H9 (cell line): Measurements from ENCODE around the gene BCAS3. TPM values are rescaled to one million over a fixed set of nuclear protein-coding genes. Genes with fewer than 3 reads are reported as not detected.

Experiments used
- DNase-seq: peaks from one replicate; pipeline ENCODE4 v3.0.0-alpha.2; 2017
- H2AFZ ChIP-seq: one replicate; pipeline ENCODE4 v1.6.1; 2013; ENCODE audit warnings: mild to moderate bottlenecking, low read length, control low read depth, moderate library complexity
- H2AK5ac ChIP-seq: 2 replicates; pipeline ENCODE4 v1.6.1; 2013; ENCODE audit warnings: low read length, control low read depth, mixed read lengths; ENCODE audit not compliant: insufficient read length
- H2BK120ac ChIP-seq: one replicate; pipeline ENCODE4 v1.6.1; 2013; ENCODE audit warnings: low read depth, mild to moderate bottlenecking, low read length, control low read depth, inconsistent platforms; ENCODE audit not compliant: poor library complexity, severe bottlenecking
- H2BK12ac ChIP-seq: 2 replicates; pipeline ENCODE4 v1.6.1; 2013; ENCODE audit warnings: low read length, control low read depth, mixed read lengths, low read depth; ENCODE audit not compliant: insufficient read length
- H2BK15ac ChIP-seq: 2 replicates; pipeline ENCODE4 v1.6.1; 2013; ENCODE audit warnings: low read depth, low read length, control low read depth
- H2BK20ac ChIP-seq: one replicate; pipeline ENCODE4 v1.6.1; 2013; ENCODE audit warnings: low read depth, mild to moderate bottlenecking, low read length, control low read depth, inconsistent platforms; ENCODE audit not compliant: poor library complexity, severe bottlenecking
- H2BK5ac ChIP-seq: 2 replicates; pipeline ENCODE4 v1.6.1; 2013; ENCODE audit warnings: low read length, control low read depth, mixed read lengths; ENCODE audit not compliant: insufficient read length
- H3K14ac ChIP-seq: 2 replicates; pipeline ENCODE4 v1.6.1; 2013; ENCODE audit warnings: low read length, control low read depth; ENCODE audit not compliant: insufficient read depth
- H3K18ac ChIP-seq: 2 replicates; pipeline ENCODE4 v1.6.1; 2013; ENCODE audit warnings: low read depth, mild to moderate bottlenecking, mixed read lengths, low read length, control low read depth; ENCODE audit not compliant: insufficient read length
- H3K23ac ChIP-seq: 2 replicates; pipeline ENCODE4 v1.6.1; 2013; ENCODE audit warnings: low read length, control low read depth, mixed read lengths, low read depth; ENCODE audit not compliant: insufficient read length
- H3K23me2 ChIP-seq: 2 replicates; pipeline ENCODE4 v1.6.1; 2013; ENCODE audit warnings: low read depth, mild to moderate bottlenecking, mixed read lengths, low read length, control low read depth; ENCODE audit not compliant: insufficient read length, poor library complexity, severe bottlenecking
- H3K27ac ChIP-seq: 2 replicates; pipeline ENCODE4 v1.5.1; 2013; ENCODE audit warnings: low read length, control low read depth, mixed read lengths, low read depth; ENCODE audit not compliant: insufficient read length
- H3K27me3 ChIP-seq: 2 replicates; pipeline ENCODE4 v1.6.1; 2013; ENCODE audit warnings: low read length, control low read depth, inconsistent platforms; ENCODE audit not compliant: insufficient read depth
- H3K4ac ChIP-seq: 2 replicates; pipeline ENCODE4 v1.6.1; 2013; ENCODE audit warnings: low read depth, mild to moderate bottlenecking, control low read depth, inconsistent platforms, low read length, moderate library complexity
- H3K4me1 ChIP-seq: 2 replicates; pipeline ENCODE4 v1.6.1; 2013; ENCODE audit warnings: low read length, control low read depth, inconsistent platforms; ENCODE audit not compliant: insufficient read depth
- H3K4me2 ChIP-seq: 2 replicates; pipeline ENCODE4 v1.6.1; 2013; ENCODE audit warnings: low read length, control low read depth, mixed read lengths; ENCODE audit not compliant: insufficient read length, insufficient read depth
- H3K56ac ChIP-seq: 2 replicates; pipeline ENCODE4 v1.6.1; 2013; ENCODE audit warnings: low read depth, mild to moderate bottlenecking, mixed read lengths, low read length, control low read depth; ENCODE audit not compliant: insufficient read length
- H3K79me1 ChIP-seq: 2 replicates; pipeline ENCODE4 v1.6.1; 2013; ENCODE audit warnings: low read depth, mild to moderate bottlenecking, moderate library complexity, low read length, control low read depth, inconsistent platforms; ENCODE audit not compliant: insufficient read depth, poor library complexity, severe bottlenecking
- H3K79me2 ChIP-seq: 2 replicates; pipeline ENCODE4 v1.6.1; 2013; ENCODE audit warnings: low read length, control low read depth, inconsistent platforms; ENCODE audit not compliant: insufficient read depth
- H3K9ac ChIP-seq: 2 replicates; pipeline ENCODE4 v1.6.1; 2013; ENCODE audit warnings: low read length, control low read depth, mixed read lengths; ENCODE audit not compliant: insufficient read length; ENCODE audit errors: extremely low read depth
- H3K9me3 ChIP-seq: one replicate; pipeline ENCODE4 v1.6.1; 2013; ENCODE audit warnings: low read depth, low read length, inconsistent platforms; ENCODE audit not compliant: control insufficient read depth
- H3T11ph ChIP-seq: one replicate; pipeline ENCODE4 v1.6.1; 2013; ENCODE audit warnings: mild to moderate bottlenecking, low read length, control low read depth, inconsistent platforms
- H4K20me1 ChIP-seq: one replicate; pipeline ENCODE4 v1.6.1; 2013; ENCODE audit not compliant: control insufficient read depth, insufficient read length, insufficient read depth
- H4K5ac ChIP-seq: 2 replicates; pipeline ENCODE4 v1.6.1; 2013; ENCODE audit warnings: low read depth, mild to moderate bottlenecking, mixed read lengths, low read length, control low read depth; ENCODE audit not compliant: insufficient read length
- H4K8ac ChIP-seq: replicated peaks from 2 replicates; pipeline ENCODE4 v1.6.1; 2013; ENCODE audit warnings: low read length, control low read depth, mixed read lengths, low read depth; ENCODE audit not compliant: insufficient read length
- H4K91ac ChIP-seq: 2 replicates; pipeline ENCODE4 v1.6.1; 2013; ENCODE audit warnings: low read depth, mild to moderate bottlenecking, moderate library complexity, mixed read lengths, low read length, control low read depth; ENCODE audit not compliant: insufficient read length
- H3K27ac Mint-ChIP-seq, 3 experiments: 2 replicates in 2 of 3; 3 replicates in 1 of 3; pipeline ENCODE4 v1.8.0; 2020 to 2021; ENCODE audit warnings: mixed read lengths in 3 of 3, mild to moderate bottlenecking in 1 of 3, moderate library complexity in 1 of 3
- H3K27me3 Mint-ChIP-seq: 2 replicates; pipeline ENCODE4 v1.8.0; 2021; ENCODE audit warnings: low read depth, mild to moderate bottlenecking, moderate library complexity, mixed read lengths
- H3K36me3 Mint-ChIP-seq, 3 experiments: 2 replicates in 2 of 3; 3 replicates in 1 of 3; pipeline ENCODE4 v1.8.0; 2020 to 2021; ENCODE audit warnings: low read depth in 3 of 3, mixed read lengths in 3 of 3; ENCODE audit not compliant: insufficient read depth in 1 of 3
- H3K4me1 Mint-ChIP-seq, 2 experiments: 2 replicates each; pipeline ENCODE4 v1.8.0; 2020; ENCODE audit warnings: mixed read lengths in 2 of 2
- H3K4me3 Mint-ChIP-seq, 2 experiments: 2 replicates in 1 of 2; 3 replicates in 1 of 2; pipeline ENCODE4 v1.8.0; 2020 to 2021; ENCODE audit warnings: mild to moderate bottlenecking in 2 of 2, mixed read lengths in 2 of 2, moderate library complexity in 1 of 2
- H3K9me3 Mint-ChIP-seq, 2 experiments: 2 replicates in 1 of 2; 3 replicates in 1 of 2; pipeline ENCODE4 v1.8.0; 2020; ENCODE audit warnings: mild to moderate bottlenecking in 2 of 2, mixed read lengths in 2 of 2, moderate library complexity in 1 of 2
- WGBS: extraction: QIAGEN DNeasy Blood & Tissue Kit; methylation state at CpG from one replicate; pipeline ENCODE4 v1.1.7; 2013; ENCODE audit warnings: missing lambda C conversion rate, low lambda C conversion rate, mixed read lengths; ENCODE audit not compliant: insufficient read length; ENCODE audit errors: extremely low coverage; 5-methylcytosine and 5-hydroxymethylcytosine counted together
- total RNA-seq: library from RNA; stranded (reverse); gene quantifications from 2 replicates; pipeline ENCODE4 v1.2.1, GENCODE V29; 2021
- TF ChIP-seq, protein P1 (sequence below): fragments of 200-600 bp; sonication (generic); conservative IDR thresholded peaks from 3 replicates; pipeline ENCODE4 v1.8.0; 2021; ENCODE audit warnings: antibody characterized with exemption, mild to moderate bottlenecking

The BCAS3 gene
- total RNA-seq, 1 experiment from 2014 or later, result 22.4 TPM

DNA sequence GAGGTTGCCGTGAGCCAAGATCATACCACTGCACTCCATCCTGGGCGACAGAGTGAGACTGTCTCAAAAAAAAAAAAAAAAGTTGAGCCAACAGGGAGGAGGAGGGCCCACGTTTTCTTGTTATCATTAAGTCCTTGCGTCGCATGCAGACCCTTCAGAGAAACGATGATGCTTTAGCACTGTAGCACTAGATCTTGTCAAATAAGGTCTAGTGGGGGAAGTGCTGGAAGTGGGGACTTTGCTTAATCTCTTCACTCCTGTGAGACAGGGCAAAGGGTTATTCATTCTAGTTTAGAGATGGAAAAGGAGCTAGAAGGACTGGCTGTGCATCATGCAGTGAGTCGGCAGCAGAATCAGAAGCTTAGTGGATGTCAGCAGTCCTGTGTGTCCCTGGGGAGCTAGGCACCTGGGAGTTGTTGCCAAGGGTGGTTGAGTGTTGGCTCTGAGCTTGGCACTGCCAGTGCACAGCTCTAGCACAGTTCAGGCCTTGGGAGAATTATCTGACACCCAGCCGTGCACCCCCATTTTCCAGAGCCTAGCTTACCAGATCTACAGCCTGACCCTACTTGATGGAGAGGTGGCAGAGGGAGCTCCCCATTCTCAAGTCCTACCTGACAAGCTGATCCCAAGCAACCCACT is 688.5 kb downstream of the BCAS3 start:
- Mint-ChIP-seq H3K4me1 (peaks cover 14 to 17% of the 10 kb centered on the region in 2 experiments), H3K27ac (no peak overlapping the region; a peak in 1 of 7 replicates), H3K27me3 (no peaks in the 10 kb centered on the region; the same call in 1 of the 2 replicates), H3K36me3 (no peaks in the 10 kb centered on the region; a peak in 1 of 7 replicates), H3K4me3 (no peak overlapping the region), H3K9me3 (peaks cover 0 to 2% of the 10 kb centered on the region in 2 experiments; a peak in 1 of 5 replicates)
- H2BK15ac ChIP-seq, result no peak overlapping the region
- no peaks in the 10 kb centered on the region for H3K27me3 ChIP-seq
- no peaks in the 10 kb centered on the region for H3K9me3 ChIP-seq
- no peak overlapping the region for H3T11ph ChIP-seq
- no peak overlapping the region for H3K56ac ChIP-seq
- no peak overlapping the region for H3K9ac ChIP-seq
- H4K91ac ChIP-seq, result no peak overlapping the region
- H3K27ac ChIP-seq, result no peak overlapping the region
- no peaks in the 10 kb centered on the region for H3K79me2 ChIP-seq
- H2BK5ac ChIP-seq, result no peak overlapping the region
- no peaks in the 10 kb centered on the region for H4K20me1 ChIP-seq
- no peak overlapping the region for H3K18ac ChIP-seq
- H4K8ac ChIP-seq, result no peak overlapping the region
- H3K4me1 ChIP-seq, result no peaks in the 10 kb centered on the region
- H3K4me2 ChIP-seq, result no peak overlapping the region
- no peak overlapping the region for H2AFZ ChIP-seq
- no peak overlapping the region for H4K5ac ChIP-seq
- H3K14ac ChIP-seq, result no peak overlapping the region
- no peak overlapping the region for H3K4ac ChIP-seq
- TF ChIP-seq, protein P1, sequence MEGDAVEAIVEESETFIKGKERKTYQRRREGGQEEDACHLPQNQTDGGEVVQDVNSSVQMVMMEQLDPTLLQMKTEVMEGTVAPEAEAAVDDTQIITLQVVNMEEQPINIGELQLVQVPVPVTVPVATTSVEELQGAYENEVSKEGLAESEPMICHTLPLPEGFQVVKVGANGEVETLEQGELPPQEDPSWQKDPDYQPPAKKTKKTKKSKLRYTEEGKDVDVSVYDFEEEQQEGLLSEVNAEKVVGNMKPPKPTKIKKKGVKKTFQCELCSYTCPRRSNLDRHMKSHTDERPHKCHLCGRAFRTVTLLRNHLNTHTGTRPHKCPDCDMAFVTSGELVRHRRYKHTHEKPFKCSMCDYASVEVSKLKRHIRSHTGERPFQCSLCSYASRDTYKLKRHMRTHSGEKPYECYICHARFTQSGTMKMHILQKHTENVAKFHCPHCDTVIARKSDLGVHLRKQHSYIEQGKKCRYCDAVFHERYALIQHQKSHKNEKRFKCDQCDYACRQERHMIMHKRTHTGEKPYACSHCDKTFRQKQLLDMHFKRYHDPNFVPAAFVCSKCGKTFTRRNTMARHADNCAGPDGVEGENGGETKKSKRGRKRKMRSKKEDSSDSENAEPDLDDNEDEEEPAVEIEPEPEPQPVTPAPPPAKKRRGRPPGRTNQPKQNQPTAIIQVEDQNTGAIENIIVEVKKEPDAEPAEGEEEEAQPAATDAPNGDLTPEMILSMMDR, result no peak
- H3K23ac ChIP-seq, result no peak overlapping the region
- H2BK12ac ChIP-seq, result no peak overlapping the region
- no CpG with 5 or more reads among the region's 8 CpGs for WGBS
- H3K79me1 ChIP-seq, result no peaks in the 10 kb centered on the region
- no peak overlapping the region for H2BK20ac ChIP-seq
- no peak overlapping the region for H2BK120ac ChIP-seq
- H3K23me2 ChIP-seq, result no peaks in the 10 kb centered on the region
- H2AK5ac ChIP-seq, result no peak overlapping the region
- DNase-seq, result no peak
